Spleen (tissue), 11 donors: Measurements from ENCODE around the gene GOLGA2. TPM values are rescaled to one million over a fixed set of nuclear protein-coding genes. Genes with fewer than 3 reads are reported as not detected.

Experiments used
- DNase-seq: peaks from one replicate; pipeline ENCODE4 v3.0.0-alpha.2; 2020
- H3K27ac ChIP-seq, 8 donors: fragments of 200-600 bp; sonication (generic) in 7 of 8; 1 replicate in 4 of 8; 2 replicates in 4 of 8; pipeline versions ENCODE4 v1.5.0 to v1.8.0; 2016 to 2021; ENCODE audit warnings: inconsistent platforms in 4 of 8, mild to moderate bottlenecking in 4 of 8, moderate library complexity in 1 of 8
- H3K27me3 ChIP-seq, 7 donors: fragments of 200-600 bp; sonication (generic) in 6 of 7; replicated peaks in 1 of 7; 1 replicate in 4 of 7; 2 replicates in 3 of 7; pipeline versions ENCODE4 v1.5.0 to v1.8.0; 2016 to 2021; ENCODE audit warnings: inconsistent platforms in 3 of 7, mild to moderate bottlenecking in 1 of 7
- H3K36me3 ChIP-seq, 6 donors: fragments of 200-600 bp; sonication (generic) in 5 of 6; 1 replicate in 4 of 6; 2 replicates in 2 of 6; pipeline versions ENCODE4 v1.5.0 to v1.8.0; 2016 to 2021; ENCODE audit warnings: inconsistent platforms in 2 of 6
- H3K4me1 ChIP-seq, 6 donors: fragments of 200-600 bp; sonication (generic) in 5 of 6; 1 replicate in 3 of 6; 2 replicates in 3 of 6; pipeline versions ENCODE4 v1.5.0 to v1.8.0; 2016 to 2021; ENCODE audit warnings: inconsistent platforms in 3 of 6
- H3K4me3 ChIP-seq, 8 donors: fragments of 200-600 bp; sonication (generic) in 7 of 8; 1 replicate in 4 of 8; 2 replicates in 4 of 8; pipeline versions ENCODE4 v1.5.0 to v1.8.0; 2016 to 2021; ENCODE audit warnings: inconsistent platforms in 4 of 8, mild to moderate bottlenecking in 4 of 8, moderate library complexity in 2 of 8
- H3K9me3 ChIP-seq, 8 donors: fragments of 200-600 bp; sonication (generic) in 7 of 8; 1 replicate in 4 of 8; 2 replicates in 4 of 8; pipeline versions ENCODE4 v1.5.0 to v1.8.0; 2016 to 2021; ENCODE audit warnings: inconsistent platforms in 4 of 8
- CTCF ChIP-seq, 11 experiments: fragments of 200-600 bp in 7 of 11; fragments of 450-650 bp in 4 of 11; sonication (generic) in 4 of 11; IDR thresholded peaks in 8 of 11; conservative IDR thresholded peaks in 3 of 11; 1 replicate in 7 of 11; 2 replicates in 4 of 11; pipeline versions ENCODE4 v1.4.0 to v1.8.0; 2016 to 2021; ENCODE audit warnings: antibody characterized with exemption in 11 of 11, inconsistent platforms in 4 of 11, mild to moderate bottlenecking in 1 of 11
- POLR2A ChIP-seq, 3 donors: fragments of 450-650 bp; IDR thresholded peaks; one replicate each; pipeline ENCODE4 v1.5.1; 2017; ENCODE audit warnings: antibody characterized with exemption in 3 of 3, mild to moderate bottlenecking in 1 of 3
- POLR2AphosphoS5 ChIP-seq, 3 donors: sonication (generic); formaldehyde crosslinking; IDR thresholded peaks; one replicate each; pipeline ENCODE4 v1.5.1; 2017; ENCODE audit warnings: antibody characterized with exemption in 3 of 3
- WGBS, 5 donors: extraction: QIAGEN DNeasy Blood & Tissue Kit in 3 of 5; methylation state at CpG; one replicate each; pipeline versions ENCODE4 v1.1.5 to v1.1.7; 2013 to 2018; 5-methylcytosine and 5-hydroxymethylcytosine counted together
- intact Hi-C: fragments of 100-400 bp; cut with DNase I; formaldehyde crosslinking; loops from one replicate; pipeline ENCODE4 v1.15.0; 2023; ENCODE audit warnings: low total_unique reads
- polyA plus RNA-seq, 3 donors: library from polyadenylated mRNA; stranded (reverse); fragments of 200-250 nt; gene quantifications; one replicate each; pipeline ENCODE4 v1.2.1, GENCODE V29; 2013
- total RNA-seq, 7 donors: library from RNA; depleted of rRNA in 3 of 7; stranded (reverse); fragments of >200 nt in 3 of 7; fragmentation: NEBNext Ultra II Directional in 4 of 7; extraction: Animal tissue kit (Norgen Biotek cat#: 25700) in 4 of 7; gene quantifications; one replicate each; pipeline versions ENCODE4 v1.1.0 to v1.2.1, GENCODE V29; 2016 to 2021
- donor health status: healthy with polysubstance abuse.
- donor health status: DM: no; HTN: no; CAD: no; lungs with moderate emphysema.
- donor health status: DM: no; HTN: no; CAD: no.
- donor health status: Bipolar disorder and iron deficiency.
- donor health status: healthy.
- donor health status: DM: no; HTN: no; CAD: no.
- donor health status: DM: yes; HTN: yes; CAD: no.

The GOLGA2 gene
- total and polyA plus RNA-seq, 10 donors, result 15.5 to 79.0 (median 59.5) TPM

DNA sequence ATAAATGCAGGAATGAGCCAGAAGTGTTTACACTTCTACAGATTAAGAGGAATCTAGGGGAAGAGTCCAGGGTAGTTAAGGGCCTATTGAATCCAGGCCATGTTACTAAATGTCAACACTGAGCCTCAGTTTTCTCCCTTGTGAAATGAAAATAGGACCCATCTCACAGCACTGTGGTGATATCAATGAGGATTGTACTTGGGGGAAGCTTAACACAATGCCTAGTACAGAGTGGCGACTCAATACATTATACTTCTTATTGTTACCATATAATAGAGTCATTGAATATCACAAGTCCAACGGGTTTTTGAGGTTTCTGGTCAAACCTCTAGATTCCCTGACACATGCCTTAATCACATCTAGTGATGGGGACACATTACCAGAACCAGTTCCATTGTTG is 41.8 kb upstream of the GOLGA2 start:
- H3K36me3 ChIP-seq, result peaks cover 2 to 86% (median 56%) of the 10 kb centered on the region in 6 donors
- no peak overlapping the region for H3K27ac ChIP-seq
- intact Hi-C loops, result no loop called here
- WGBS, 5 donors, result 66 to 93% (median 90%) methylated on average over 2 of the region's 2 CpGs
- TF ChIP-seq POLR2A (IDR thresholded peaks at IDR 0.05) (no peak), CTCF (IDR thresholded peaks at IDR 0.05 in 8 of 11, conservative IDR thresholded peaks at IDR 0.05 in 3 of 11) (no peak), POLR2AphosphoS5 (IDR thresholded peaks at IDR 0.05) (no peak)
- H3K27me3 ChIP-seq, result no peaks in the 10 kb centered on the region
- H3K9me3 ChIP-seq, result no peaks in the 10 kb centered on the region
- no peak for DNase-seq
- peaks cover 6 to 14% (median 12%) of the 10 kb centered on the region in 6 donors for H3K4me1 ChIP-seq
- H3K4me3 ChIP-seq, result no peak overlapping the region

DNA sequence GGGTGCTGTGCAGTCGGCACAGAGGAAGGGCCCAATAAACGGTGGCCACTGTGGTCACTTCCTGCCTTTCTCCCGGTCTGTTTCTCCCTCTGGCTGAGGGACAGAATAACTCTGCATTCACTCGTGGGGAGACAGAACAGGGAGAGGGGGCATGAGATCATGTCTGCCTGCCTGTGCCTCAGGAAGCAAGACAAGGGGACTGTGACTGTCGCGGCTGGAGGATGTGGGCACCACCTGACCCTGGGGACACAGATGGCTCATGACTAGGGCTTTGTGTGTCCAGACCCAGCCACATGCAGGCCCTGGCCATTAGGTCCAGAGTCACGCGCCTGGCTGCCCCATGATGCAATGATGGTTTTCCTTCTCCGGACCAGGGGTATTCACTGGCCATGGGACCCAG is 40.6 kb upstream of the GOLGA2 start:
- WGBS, 5 donors, result 71 to 92% (median 79%) methylated on average over 9 of the region's 9 CpGs
- no peak for DNase-seq
- TF ChIP-seq POLR2A (IDR thresholded peaks at IDR 0.05) (no peak), POLR2AphosphoS5 (IDR thresholded peaks at IDR 0.05) (no peak), CTCF (IDR thresholded peaks at IDR 0.05 in 8 of 11, conservative IDR thresholded peaks at IDR 0.05 in 3 of 11) (no peak)
- H3K36me3 ChIP-seq, result peaks cover 2 to 98% (median 57%) of the 10 kb centered on the region in 6 donors
- intact Hi-C loops, result no loop called here
- H3K27me3 ChIP-seq, result no peaks in the 10 kb centered on the region
- H3K4me1 ChIP-seq, result peaks cover under 1 to 8% (median 5%) of the 10 kb centered on the region in 6 donors
- no peak overlapping the region for H3K4me3 ChIP-seq
- no peaks in the 10 kb centered on the region for H3K9me3 ChIP-seq
- H3K27ac ChIP-seq, result no peak overlapping the region

DNA sequence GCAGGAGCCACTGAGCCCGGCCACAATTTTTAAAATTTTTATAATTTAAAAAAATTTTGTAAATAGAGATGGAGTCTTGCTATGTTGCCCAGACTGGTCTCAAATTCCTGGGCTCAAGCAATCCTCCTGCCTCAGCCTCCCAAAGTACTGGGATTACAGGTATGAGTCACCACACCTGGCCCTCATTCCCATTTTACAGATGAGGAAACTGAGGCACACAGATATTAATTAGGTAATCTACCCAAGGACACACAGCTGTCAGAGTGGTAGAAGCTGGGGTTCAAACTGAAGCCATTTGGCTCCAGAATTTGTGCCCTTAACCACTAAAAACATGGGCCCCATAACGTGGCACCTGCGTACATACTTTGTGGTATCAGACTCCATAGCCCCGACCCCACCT is 38.9 kb upstream of the GOLGA2 start:
- Histone ChIP-seq H3K36me3 (peaks cover 2 to 100% (median 72%) of the 10 kb centered on the region in 6 donors), H3K4me3 (no peak overlapping the region), H3K27me3 (no peaks in the 10 kb centered on the region), H3K4me1 (peaks cover 0 to 7% (median 0%) of the 10 kb centered on the region in 6 donors), H3K9me3 (no peaks in the 10 kb centered on the region), H3K27ac (no peak overlapping the region)
- intact Hi-C loops, result no loop called here
- no peak for DNase-seq
- TF ChIP-seq POLR2AphosphoS5 (IDR thresholded peaks at IDR 0.05), result no peak
- no peak for TF ChIP-seq POLR2A (IDR thresholded peaks at IDR 0.05)
- no peak for TF ChIP-seq CTCF (IDR thresholded peaks at IDR 0.05 in 8 of 11, conservative IDR thresholded peaks at IDR 0.05 in 3 of 11)
- WGBS, 5 donors, result 95 to 98% (median 96%) methylated on average over 4 of the region's 4 CpGs

DNA sequence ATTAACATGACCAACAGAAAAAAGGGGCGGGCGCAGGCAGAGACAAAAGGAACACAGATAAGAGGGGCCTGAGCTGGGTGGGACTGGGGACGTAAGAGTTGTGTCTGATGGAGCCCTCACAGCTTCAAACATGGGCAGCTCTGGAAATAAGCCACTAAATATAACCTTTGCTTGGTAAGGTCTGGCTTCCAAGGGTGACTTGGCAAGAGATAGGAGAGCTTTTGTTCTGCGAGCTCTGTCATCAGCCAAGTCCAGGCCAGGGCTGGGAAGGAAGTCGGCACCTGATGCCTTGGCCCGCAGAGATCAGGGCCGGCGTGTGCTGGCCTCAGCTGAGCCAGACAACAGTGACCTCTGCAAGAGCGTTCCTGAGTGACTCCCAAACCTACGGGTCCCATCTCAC is 34.7 kb upstream of the GOLGA2 start:
- peaks cover 0 to 7% (median 0%) of the 10 kb centered on the region in 6 donors for H3K4me1 ChIP-seq
- H3K27ac ChIP-seq, result peak overlapping the region in 1 of 8 donors; percentile 14
- H3K9me3 ChIP-seq, result no peaks in the 10 kb centered on the region
- TF ChIP-seq POLR2AphosphoS5 (IDR thresholded peaks at IDR 0.05) (peak in 2 of 3 donors; percentile 53 to 69), CTCF (IDR thresholded peaks at IDR 0.05 in 8 of 11, conservative IDR thresholded peaks at IDR 0.05 in 3 of 11) (no peak), POLR2A (IDR thresholded peaks at IDR 0.05) (no peak)
- peaks cover 2 to 96% (median 57%) of the 10 kb centered on the region in 6 donors for H3K36me3 ChIP-seq
- DNase-seq, result no peak
- no peak overlapping the region for H3K4me3 ChIP-seq
- 76 to 91% (median 84%) methylated on average over 10 of the region's 10 CpGs for WGBS, 5 donors
- intact Hi-C loops, result no loop called here
- no peaks in the 10 kb centered on the region for H3K27me3 ChIP-seq
